ENCODE data around the gene BID. TPM values are rescaled to one million over a fixed set of nuclear protein-coding genes. Genes with fewer than 3 reads are reported as not detected.

The BID gene
- total RNA-seq, 1 experiment from 2014 or later, result 58.2 TPM

GRCh38 chr22:17791196-17791595 is 16.9 kb upstream of the BID start:
- ChIA-PET POLR2A (no interaction called here), RAD21 (ENCODE audit: low non-redundant PET in 1 of 2, low total read pairs in 2 of 2, uncharacterized antibody in 2 of 2, unreplicated experiment in 2 of 2) (no interaction called here), CTCF (no interaction called here)
- Histone ChIP-seq H3K36me3 (ENCODE audit: control insufficient read depth in 1 of 2, insufficient read depth in 2 of 2, low read length in 2 of 2) (peaks cover 0 to 3% of the 10 kb centered on the region in 2 experiments; a peak in 1 of 4 replicates), H3K9me2 (ENCODE audit: insufficient read depth) (no peaks in the 10 kb centered on the region), H3K27me3 (ENCODE audit: insufficient read depth, low read length) (no peaks in the 10 kb centered on the region), H3K27ac (ENCODE audit: low read depth, low read length) (no peak overlapping the region), H4K20me1 (ENCODE audit: insufficient read depth) (no peaks in the 10 kb centered on the region), H3K4me1 (ENCODE audit: control insufficient read depth in 1 of 2, insufficient read depth in 2 of 2, low read length in 2 of 2) (no peaks in the 10 kb centered on the region), H3K4me2 (ENCODE audit: low read length) (no peak overlapping the region), H2AFZ (ENCODE audit: low read depth, low read length, poor library complexity, severe bottlenecking) (no peak overlapping the region), H3K9me3 (ENCODE audit: control insufficient read depth in 1 of 2, insufficient read depth in 1 of 2, low read depth in 1 of 2, low read length in 2 of 2) (no peaks in the 10 kb centered on the region), H3K4me3 (replicated peaks in 1 of 2; ENCODE audit: low read depth in 1 of 2, low read length in 2 of 2) (no peak overlapping the region), H3K9ac (ENCODE audit: low read length) (no peak overlapping the region), H3K79me2 (ENCODE audit: insufficient read depth, low read length) (no peaks in the 10 kb centered on the region)
- no peak for TF ChIP-seq EGR1 (IDR thresholded peaks at IDR 0.05; ENCODE audit: low read depth)
- TF ChIP-seq ELF1 (IDR thresholded peaks at IDR 0.05; ENCODE audit: borderline replicate concordance, low read depth), result no peak
- no peak for TF ChIP-seq ATF3 (IDR thresholded peaks at IDR 0.05)
- no peak for TF ChIP-seq SRF (IDR thresholded peaks at IDR 0.05; ENCODE audit: low read depth)
- no peak for TF ChIP-seq EZH2phosphoT487 (IDR thresholded peaks at IDR 0.05; ENCODE audit: borderline replicate concordance)
- TF ChIP-seq SIN3A (IDR thresholded peaks at IDR 0.05; ENCODE audit: low read depth), result no peak
- BruUV-seq (replicated peaks), result no TSS peak
- ATAC-seq, result no peak
- no peak for DNase-seq (ENCODE audit: low read depth, low spot score)
- intact Hi-C loops (cut with micrococcal nuclease), result no loop called here

DNA sequence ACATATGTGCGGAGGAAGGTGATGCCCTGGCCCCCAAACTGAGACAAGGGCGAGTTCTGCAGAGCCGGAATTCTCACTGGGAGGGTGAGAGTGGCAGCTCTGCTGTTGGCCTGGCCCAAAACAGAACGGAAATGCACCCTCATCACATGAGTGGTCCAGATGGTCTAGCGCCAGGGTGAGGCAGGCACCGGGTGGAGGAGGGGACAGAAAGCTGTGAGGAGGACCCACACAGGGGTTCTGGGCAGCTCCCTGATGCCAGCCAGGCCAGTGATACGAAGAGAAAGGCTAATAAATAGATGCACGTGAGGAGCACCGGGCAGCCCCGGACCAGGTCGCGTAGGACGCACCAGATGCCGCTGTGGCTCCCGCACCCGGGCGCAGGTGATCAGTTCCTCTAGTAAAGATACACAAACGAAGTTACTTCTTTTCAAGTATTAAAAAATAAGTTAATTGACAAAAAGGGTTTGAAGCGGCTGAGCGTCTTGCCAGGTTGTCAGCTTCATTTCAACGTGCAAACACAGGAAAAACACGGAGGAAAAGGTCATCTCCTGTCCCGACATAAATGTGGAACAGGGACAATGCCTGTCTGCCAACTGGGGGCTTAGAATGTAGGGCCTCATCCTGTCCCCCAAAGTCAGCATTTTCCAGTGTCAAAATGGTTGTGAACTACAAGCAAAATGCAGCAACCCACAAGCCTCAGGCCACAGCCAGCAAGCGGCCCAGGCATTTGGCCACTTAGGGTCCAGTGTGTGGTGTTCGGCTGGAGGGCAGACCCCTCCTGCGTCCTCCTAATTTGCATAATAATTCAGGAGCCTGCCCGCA is 15.3 kb upstream of the BID start:
- Histone ChIP-seq H3K27me3 (ENCODE audit: insufficient read depth, low read length) (no peaks in the 10 kb centered on the region), H3K4me3 (replicated peaks in 1 of 2; ENCODE audit: low read depth in 1 of 2, low read length in 2 of 2) (no peak overlapping the region), H2AFZ (ENCODE audit: low read depth, low read length, poor library complexity, severe bottlenecking) (no peak overlapping the region), H3K9me2 (ENCODE audit: insufficient read depth) (no peaks in the 10 kb centered on the region), H3K9ac (ENCODE audit: low read length) (no peak overlapping the region), H3K9me3 (ENCODE audit: control insufficient read depth in 1 of 2, insufficient read depth in 1 of 2, low read depth in 1 of 2, low read length in 2 of 2) (no peaks in the 10 kb centered on the region), H3K79me2 (ENCODE audit: insufficient read depth, low read length) (no peaks in the 10 kb centered on the region), H4K20me1 (ENCODE audit: insufficient read depth) (no peaks in the 10 kb centered on the region), H3K4me2 (ENCODE audit: low read length) (no peak overlapping the region), H3K4me1 (ENCODE audit: control insufficient read depth in 1 of 2, insufficient read depth in 2 of 2, low read length in 2 of 2) (peaks cover 0 to 8% of the 10 kb centered on the region in 2 experiments; a peak in 2 of 4 replicates), H3K27ac (ENCODE audit: low read depth, low read length) (no peak overlapping the region), H3K36me3 (ENCODE audit: control insufficient read depth in 1 of 2, insufficient read depth in 2 of 2, low read length in 2 of 2) (peaks cover 0 to 3% of the 10 kb centered on the region in 2 experiments; a peak in 1 of 4 replicates)
- TF ChIP-seq SP1 (IDR thresholded peaks at IDR 0.05; ENCODE audit: low read depth) (no peak), YY1 (IDR thresholded peaks at IDR 0.05; ENCODE audit: extremely low read depth, insufficient replicate concordance, low read depth, low read length) (no peak), RAD21 (IDR thresholded peaks at IDR 0.05; ENCODE audit: low read depth) (no peak), ATF3 (IDR thresholded peaks at IDR 0.05) (no peak), POLR2A (IDR thresholded peaks at IDR 0.05; ENCODE audit: borderline replicate concordance, extremely low read depth, insufficient read depth, insufficient read length) (no peak), SRF (IDR thresholded peaks at IDR 0.05; ENCODE audit: low read depth) (no peak), CEBPB (IDR thresholded peaks at IDR 0.05; ENCODE audit: low read depth) (no peak), EZH2phosphoT487 (IDR thresholded peaks at IDR 0.05; ENCODE audit: borderline replicate concordance) (no peak)
- ChIA-PET CTCF (no interaction called here), RAD21 (ENCODE audit: low non-redundant PET in 1 of 2, low total read pairs in 2 of 2, uncharacterized antibody in 2 of 2, unreplicated experiment in 2 of 2) (no interaction called here), POLR2A (no interaction called here)
- DNase-seq (ENCODE audit: low read depth, low spot score) (no peak), ATAC-seq (no peak)
- no TSS peak for BruUV-seq (replicated peaks)
- intact Hi-C loops (cut with micrococcal nuclease), result no loop called here
